Colonic mucosa (tissue), 4 donors: ENCODE measurements around the gene CYP4F3. TPM values are rescaled to one million over a fixed set of nuclear protein-coding genes. Genes with fewer than 3 reads are reported as not detected.

ENCODE experiments used
- DNase-seq: peaks from one replicate; pipeline ENCODE4 v3.0.0-alpha.2; 2020
- H3K27ac ChIP-seq: fragments of 200-600 bp; one replicate; pipeline ENCODE4 v1.8.0; 2021
- H3K27me3 ChIP-seq: fragments of 200-600 bp; one replicate; pipeline ENCODE4 v1.8.0; 2021
- H3K36me3 ChIP-seq: fragments of 200-600 bp; one replicate; pipeline ENCODE4 v1.8.0; 2021
- H3K4me1 ChIP-seq: fragments of 200-600 bp; one replicate; pipeline ENCODE4 v1.8.0; 2021; ENCODE audit warnings: mild to moderate bottlenecking
- H3K4me3 ChIP-seq: fragments of 200-600 bp; one replicate; pipeline ENCODE4 v1.8.0; 2021
- H3K9ac ChIP-seq, 2 donors: one replicate each; pipeline ENCODE4 v1.7.0; 2013; ENCODE audit warnings: control low read depth in 2 of 2, low read depth in 2 of 2, low read length in 2 of 2
- H3K9me3 ChIP-seq: fragments of 200-600 bp; one replicate; pipeline ENCODE4 v1.8.0; 2021
- intact Hi-C: fragments of 100-400 bp; cut with DNase I; formaldehyde crosslinking; loops from one replicate; pipeline ENCODE4 v1.14.1; 2022
- total RNA-seq, 2 donors: library from RNA; stranded (reverse); fragmentation: NEBNext Ultra II Directional in 1 of 2; extraction: Animal tissue kit (Norgen Biotek cat#: 25700) in 1 of 2; gene quantifications; one replicate each; pipeline ENCODE4 v1.2.1, GENCODE V29; 2021
- TF ChIP-seq, protein P1 (sequence below): fragments of 200-600 bp; IDR thresholded peaks from one replicate; pipeline ENCODE4 v1.8.0; 2022; ENCODE audit warnings: antibody characterized with exemption, mild to moderate bottlenecking
- donor health status: healthy.
- donor health status: DM: no; HTN: no; CAD: no.
- donor health status: DM: no; HTN: no; CAD: no.

The CYP4F3 gene
- total RNA-seq, 2 donors from 2014 or later: 7.8 to 8.3 TPM

DNA sequence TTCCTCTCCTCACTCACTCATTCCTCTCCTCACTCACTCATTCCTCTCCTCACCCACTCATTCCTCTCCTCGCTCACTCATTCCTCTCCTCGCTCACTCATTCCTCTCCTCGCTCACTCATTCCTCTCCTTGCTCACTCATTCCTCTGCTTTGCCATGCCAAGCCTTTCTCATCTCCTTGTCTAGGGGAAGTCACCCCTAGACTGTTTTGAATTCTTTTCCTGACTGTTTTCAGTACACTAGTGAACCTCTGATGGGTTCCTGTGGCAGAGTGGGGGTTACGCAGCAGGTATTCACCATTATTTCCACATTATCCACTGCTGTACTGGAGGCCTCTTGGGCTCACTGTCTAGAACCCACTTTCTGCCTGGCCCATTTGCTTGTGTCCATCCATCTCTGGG is 24.5 kb upstream of the CYP4F3 start:
- intact Hi-C loops: no loop called here
- TF ChIP-seq, protein P1, sequence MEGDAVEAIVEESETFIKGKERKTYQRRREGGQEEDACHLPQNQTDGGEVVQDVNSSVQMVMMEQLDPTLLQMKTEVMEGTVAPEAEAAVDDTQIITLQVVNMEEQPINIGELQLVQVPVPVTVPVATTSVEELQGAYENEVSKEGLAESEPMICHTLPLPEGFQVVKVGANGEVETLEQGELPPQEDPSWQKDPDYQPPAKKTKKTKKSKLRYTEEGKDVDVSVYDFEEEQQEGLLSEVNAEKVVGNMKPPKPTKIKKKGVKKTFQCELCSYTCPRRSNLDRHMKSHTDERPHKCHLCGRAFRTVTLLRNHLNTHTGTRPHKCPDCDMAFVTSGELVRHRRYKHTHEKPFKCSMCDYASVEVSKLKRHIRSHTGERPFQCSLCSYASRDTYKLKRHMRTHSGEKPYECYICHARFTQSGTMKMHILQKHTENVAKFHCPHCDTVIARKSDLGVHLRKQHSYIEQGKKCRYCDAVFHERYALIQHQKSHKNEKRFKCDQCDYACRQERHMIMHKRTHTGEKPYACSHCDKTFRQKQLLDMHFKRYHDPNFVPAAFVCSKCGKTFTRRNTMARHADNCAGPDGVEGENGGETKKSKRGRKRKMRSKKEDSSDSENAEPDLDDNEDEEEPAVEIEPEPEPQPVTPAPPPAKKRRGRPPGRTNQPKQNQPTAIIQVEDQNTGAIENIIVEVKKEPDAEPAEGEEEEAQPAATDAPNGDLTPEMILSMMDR: no peak

DNA sequence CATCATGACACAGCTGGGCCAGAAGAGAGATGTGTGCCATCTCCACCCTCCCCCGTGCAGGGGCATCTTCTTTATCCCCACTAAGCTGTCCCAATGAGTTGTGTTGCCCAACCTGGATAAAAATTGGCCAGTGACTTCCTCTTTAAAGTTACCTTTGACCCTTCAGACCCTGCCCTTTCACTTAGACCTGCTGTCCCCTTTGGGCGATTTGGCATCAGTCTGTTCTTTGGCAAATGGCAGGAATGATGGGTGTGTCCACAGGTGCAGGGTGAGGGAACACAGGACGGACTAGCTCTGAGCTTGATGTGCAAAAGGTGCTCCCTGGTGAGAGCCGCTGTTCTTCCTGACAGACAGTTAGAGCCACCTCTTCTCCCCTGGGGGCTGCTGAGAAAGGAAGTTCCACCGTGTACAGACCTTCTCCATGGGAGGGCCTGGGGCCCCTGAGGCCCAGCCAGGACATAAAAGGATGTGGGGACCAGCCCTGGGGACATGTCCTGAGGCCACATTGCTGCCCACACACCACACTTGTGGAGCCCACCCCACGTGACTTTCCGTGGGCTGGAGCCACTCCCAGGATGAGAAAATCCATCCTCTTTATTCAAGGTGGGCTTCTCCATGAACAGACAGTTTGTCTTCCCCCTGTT is 23.9 kb upstream of the CYP4F3 start:
- Histone ChIP-seq H3K9ac (no peak overlapping the region), H3K9me3 (no peaks in the 10 kb centered on the region), H3K27ac (no peak overlapping the region), H3K36me3 (no peaks in the 10 kb centered on the region), H3K4me3 (no peak overlapping the region), H3K4me1 (no peaks in the 10 kb centered on the region), H3K27me3 (no peaks in the 10 kb centered on the region)
- no peak for DNase-seq
- TF ChIP-seq, protein P1: no peak
- intact Hi-C loops: no loop called here

More for the DNA sequence above, 24.5 kb upstream of the CYP4F3 start:
- Histone ChIP-seq H3K4me3 (no peak overlapping the region), H3K9me3 (no peaks in the 10 kb centered on the region), H3K27ac (no peak overlapping the region), H3K36me3 (no peaks in the 10 kb centered on the region), H3K4me1 (no peaks in the 10 kb centered on the region), H3K9ac (no peak overlapping the region), H3K27me3 (no peaks in the 10 kb centered on the region)
- DNase-seq: no peak

DNA sequence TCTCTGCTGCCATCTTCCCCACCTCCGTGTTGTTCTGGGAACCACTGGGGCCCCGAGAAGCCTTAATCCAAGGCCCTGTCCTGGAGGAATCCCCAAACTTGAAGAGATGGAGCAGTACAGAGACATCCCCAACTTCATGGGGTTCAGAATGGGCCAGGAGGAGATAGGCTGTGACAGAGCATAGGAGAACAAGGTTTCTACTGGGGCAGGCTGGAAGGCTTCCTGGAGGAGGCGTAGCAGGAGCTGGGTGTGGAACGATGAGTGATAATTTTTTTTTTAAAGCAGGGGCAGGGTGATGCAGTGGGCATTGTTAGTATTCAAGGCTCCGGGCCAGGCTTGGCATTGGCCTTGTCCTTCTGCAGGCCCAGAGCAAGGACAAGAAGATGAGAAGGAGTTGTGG is 22.4 kb upstream of the CYP4F3 start:
- TF ChIP-seq, protein P1: no peak
- H3K27me3 ChIP-seq: no peaks in the 10 kb centered on the region
- intact Hi-C loops: no loop called here

DNA sequence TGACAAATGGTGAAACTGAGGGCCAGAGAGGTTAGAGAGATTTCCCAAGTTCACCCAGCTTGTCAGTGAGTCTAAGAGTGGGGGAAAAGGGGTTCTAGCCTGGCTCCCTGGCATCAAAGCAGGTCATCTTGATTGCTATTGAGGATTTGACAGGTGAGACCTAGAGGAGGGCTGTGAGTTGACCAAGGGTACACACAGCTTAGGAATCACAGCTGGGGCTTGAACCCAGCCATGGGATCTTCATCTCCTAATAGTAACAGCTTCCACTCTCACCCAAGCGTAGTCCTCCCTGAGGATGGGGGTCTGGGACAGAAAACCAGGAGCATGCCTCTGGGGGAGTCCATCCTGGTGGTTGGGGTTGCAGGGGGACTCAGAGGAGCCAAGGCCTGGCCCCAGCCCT is 18.9 kb upstream of the CYP4F3 start:
- Histone ChIP-seq H3K4me3 (no peak overlapping the region), H3K27me3 (no peaks in the 10 kb centered on the region), H3K27ac (no peak overlapping the region), H3K9me3 (no peaks in the 10 kb centered on the region), H3K9ac (no peak overlapping the region), H3K4me1 (no peaks in the 10 kb centered on the region), H3K36me3 (no peaks in the 10 kb centered on the region)
- no peak for DNase-seq
- intact Hi-C loops: no loop called here
- TF ChIP-seq, protein P1: no peak

More for the DNA sequence above, 22.4 kb upstream of the CYP4F3 start:
- no peak overlapping the region for H3K4me3 ChIP-seq
- H3K4me1 ChIP-seq: no peaks in the 10 kb centered on the region
- DNase-seq: no peak
- no peaks in the 10 kb centered on the region for H3K9me3 ChIP-seq
- no peak overlapping the region for H3K9ac ChIP-seq
- no peak overlapping the region for H3K27ac ChIP-seq
- no peaks in the 10 kb centered on the region for H3K36me3 ChIP-seq

DNA sequence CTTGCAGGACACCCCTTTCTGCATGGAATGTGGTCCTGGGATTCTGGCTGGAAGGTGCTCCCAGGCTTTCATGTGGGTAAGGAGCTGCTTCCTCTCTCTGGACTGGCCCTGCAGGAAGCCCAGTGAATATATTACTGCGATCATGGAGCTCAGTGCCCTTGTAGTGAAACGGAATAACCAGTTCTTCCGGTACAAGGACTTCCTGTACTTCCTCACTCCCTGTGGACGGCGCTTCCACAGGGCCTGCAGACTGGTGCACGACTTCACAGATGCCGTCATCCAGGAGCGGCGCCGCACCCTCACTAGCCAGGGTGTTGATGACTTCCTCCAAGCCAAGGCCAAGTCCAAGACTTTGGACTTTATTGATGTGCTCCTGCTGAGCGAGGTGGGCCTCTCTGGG is 17.7 kb upstream of the CYP4F3 start:
- Histone ChIP-seq H3K27me3 (no peaks in the 10 kb centered on the region), H3K9ac (no peak overlapping the region), H3K9me3 (no peaks in the 10 kb centered on the region), H3K4me3 (no peak overlapping the region), H3K4me1 (no peaks in the 10 kb centered on the region), H3K36me3 (no peaks in the 10 kb centered on the region), H3K27ac (no peak overlapping the region)
- DNase-seq: peak; percentile 49
- intact Hi-C loops: no loop called here
- TF ChIP-seq, protein P1: no peak
